Lower leg skin (tissue), 3 donors: ENCODE results near the gene ATP8B4.

ENCODE experiments used
- POLR2A ChIP-seq, 2 donors: fragments of 450-650 bp; IDR thresholded peaks; one replicate each; pipeline ENCODE4 v1.6.1; 2016 to 2017; ENCODE audit warnings: antibody characterized with exemption in 2 of 2, mild to moderate bottlenecking in 1 of 2, moderate library complexity in 1 of 2
- TF ChIP-seq, protein P1 (sequence below), 3 donors: fragments of 450-650 bp; IDR thresholded peaks; one replicate each; pipeline ENCODE4 v1.5.1; 2016; ENCODE audit warnings: antibody characterized with exemption in 3 of 3, mild to moderate bottlenecking in 3 of 3, moderate library complexity in 2 of 3

DNA sequence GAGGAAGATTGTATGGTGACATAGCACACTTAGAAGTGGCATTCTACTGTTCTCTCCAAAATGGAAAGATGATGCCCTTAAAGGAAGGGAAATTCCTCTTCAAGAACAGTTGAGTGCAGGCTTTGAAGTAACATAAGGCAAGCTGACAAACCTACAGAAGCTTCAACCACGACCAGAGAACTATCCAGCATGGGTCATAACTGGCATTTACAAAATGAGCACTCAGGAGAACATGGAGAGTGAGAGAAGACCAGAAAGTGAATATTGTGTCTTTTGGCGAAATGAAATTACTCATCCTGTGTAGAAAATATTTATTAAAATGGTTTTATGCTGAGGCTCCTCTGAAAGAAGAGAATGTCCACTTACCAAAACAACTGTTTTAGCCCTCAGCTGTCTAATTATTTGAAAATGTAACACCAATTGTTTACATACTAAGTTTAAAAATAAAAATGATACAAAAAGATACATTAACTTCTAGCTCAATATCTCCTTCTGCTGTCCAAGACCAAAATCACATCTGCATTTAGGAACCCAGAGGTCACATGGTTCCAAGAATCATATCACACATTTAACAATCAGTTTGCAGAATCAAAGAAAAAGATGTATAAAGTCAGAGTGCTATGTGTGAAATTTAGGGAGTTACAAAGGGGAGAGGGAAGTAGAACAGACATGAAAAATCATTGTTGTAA is 216.9 kb downstream of the ATP8B4 start:
- TF ChIP-seq, protein P1, sequence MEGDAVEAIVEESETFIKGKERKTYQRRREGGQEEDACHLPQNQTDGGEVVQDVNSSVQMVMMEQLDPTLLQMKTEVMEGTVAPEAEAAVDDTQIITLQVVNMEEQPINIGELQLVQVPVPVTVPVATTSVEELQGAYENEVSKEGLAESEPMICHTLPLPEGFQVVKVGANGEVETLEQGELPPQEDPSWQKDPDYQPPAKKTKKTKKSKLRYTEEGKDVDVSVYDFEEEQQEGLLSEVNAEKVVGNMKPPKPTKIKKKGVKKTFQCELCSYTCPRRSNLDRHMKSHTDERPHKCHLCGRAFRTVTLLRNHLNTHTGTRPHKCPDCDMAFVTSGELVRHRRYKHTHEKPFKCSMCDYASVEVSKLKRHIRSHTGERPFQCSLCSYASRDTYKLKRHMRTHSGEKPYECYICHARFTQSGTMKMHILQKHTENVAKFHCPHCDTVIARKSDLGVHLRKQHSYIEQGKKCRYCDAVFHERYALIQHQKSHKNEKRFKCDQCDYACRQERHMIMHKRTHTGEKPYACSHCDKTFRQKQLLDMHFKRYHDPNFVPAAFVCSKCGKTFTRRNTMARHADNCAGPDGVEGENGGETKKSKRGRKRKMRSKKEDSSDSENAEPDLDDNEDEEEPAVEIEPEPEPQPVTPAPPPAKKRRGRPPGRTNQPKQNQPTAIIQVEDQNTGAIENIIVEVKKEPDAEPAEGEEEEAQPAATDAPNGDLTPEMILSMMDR (IDR thresholded peaks at IDR 0.05): no peak
- TF ChIP-seq POLR2A (IDR thresholded peaks at IDR 0.05): no peak
